GM19025 (cell line): Measurements from ENCODE around the gene SLC18A3.

ENCODE experiments used
- ATAC-seq: cut with Tn5 transposase; IDR thresholded peaks from one replicate; pipeline ENCODE4 v1.9.1; 2021; ENCODE audit warnings: mild to moderate bottlenecking, low read depth, moderate library complexity; ENCODE audit not compliant: unreplicated experiment

SLC18A3 gene

DNA sequence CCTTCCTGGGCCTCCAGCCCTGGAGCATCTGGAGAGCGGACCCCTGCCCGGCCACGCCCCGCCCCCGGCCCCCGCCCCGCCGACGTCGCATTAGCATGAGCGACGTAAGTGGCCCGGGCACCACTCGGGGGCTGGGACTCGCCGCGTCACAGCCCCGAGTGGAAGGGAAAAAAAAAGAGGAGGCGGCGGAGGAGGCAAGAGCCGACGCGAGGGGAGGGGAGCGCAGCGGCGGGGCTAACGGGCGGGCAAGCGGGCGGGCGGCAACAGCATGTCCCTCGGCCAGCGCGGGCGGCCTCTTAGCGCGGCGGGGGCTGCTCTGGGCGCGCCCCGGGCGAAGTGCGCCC lies at the start of gene SLC18A3:
Gene SLC18A3, plus strand, starts transcription at position 197 of the 344 bp plus-strand sequence. CDS start 431 bp downstream, outside the sequence.
- ATAC-seq, result no peak

DNA sequence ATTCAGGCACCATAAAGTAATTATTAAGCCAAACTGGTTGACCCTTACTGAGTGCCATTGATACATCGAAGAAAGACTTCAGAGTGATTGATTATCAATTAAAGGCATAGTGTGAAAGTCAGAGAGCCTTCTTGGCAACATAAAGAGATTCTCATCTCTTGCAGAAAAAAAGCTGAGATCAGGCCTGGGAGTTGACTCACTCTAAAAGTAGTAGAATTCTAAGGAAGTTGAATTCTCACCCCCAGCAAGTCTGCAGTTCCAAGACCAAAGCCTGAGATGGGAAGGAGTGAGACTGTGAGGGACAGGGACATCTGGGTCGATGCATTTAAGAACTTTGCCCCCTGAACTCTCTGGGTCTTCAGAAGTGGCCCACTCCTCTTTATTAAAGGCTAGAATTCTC lies 49.6 kb upstream of the SLC18A3 start:
- no peak for ATAC-seq

DNA sequence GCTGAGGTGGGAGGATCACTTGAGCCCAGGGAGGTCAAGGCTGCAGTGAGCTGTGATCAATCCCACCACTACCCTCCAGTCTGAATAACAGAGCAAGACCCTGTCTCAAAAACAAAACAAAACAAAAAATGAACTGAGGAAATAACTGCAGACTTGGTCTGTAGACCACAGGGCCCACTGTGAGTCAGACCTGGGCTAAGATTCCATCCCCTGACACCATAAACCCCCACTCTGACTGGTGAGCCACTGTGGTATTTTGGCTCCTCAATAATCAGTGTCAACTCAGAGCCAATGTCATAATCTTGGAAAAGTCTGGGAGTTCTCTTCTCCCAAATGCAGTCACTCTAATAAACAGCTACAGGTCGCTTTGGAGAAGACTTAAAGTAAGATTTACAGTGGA lies 47.2 kb upstream of the SLC18A3 start:
- no peak for ATAC-seq

DNA sequence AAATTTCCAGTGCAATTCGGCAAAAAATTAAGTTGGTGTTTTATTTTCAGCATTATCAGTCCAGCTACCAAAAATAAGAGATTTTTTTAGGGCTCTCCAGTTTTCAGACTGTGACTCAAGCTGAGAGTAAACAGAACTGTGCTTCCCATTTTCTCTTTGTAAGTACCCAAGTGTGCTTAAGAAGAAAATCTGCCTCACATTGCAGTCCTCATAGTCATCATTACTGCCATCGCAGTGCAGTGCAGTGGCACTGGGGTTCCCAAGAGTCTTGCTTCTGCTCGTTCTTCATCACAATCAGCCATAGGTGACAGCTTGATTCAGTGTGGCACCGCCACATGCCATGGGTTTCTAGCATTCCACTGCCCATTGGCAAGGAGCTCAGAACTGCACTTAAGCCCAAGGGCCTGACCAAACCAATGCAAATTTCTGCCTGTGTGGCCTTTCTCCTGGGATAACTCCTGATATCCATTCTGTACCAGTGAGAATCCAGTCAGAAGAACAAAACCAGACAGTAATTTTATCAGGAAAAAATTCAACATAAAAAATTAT lies 45.6 kb upstream of the SLC18A3 start:
- ATAC-seq, result no peak

DNA sequence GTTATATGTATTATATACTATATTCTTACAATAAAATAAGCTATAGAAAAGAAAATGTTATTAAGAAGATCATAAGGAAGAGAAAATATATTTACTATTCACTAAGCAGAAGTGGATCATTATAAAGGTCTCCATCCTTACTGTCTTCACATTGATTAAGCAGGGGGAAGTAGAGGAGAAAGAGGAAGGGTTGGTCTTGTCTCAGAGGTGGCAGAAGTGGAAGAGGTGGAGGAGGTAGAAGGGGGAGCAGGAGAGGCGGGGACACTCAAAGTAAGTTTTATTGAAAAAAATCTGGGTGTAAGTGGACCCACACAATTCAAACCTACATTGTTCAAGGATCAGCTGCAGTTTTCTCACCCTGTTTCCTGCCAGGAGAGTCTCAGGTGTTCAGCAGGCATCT lies 42.3 kb upstream of the SLC18A3 start:
- no peak for ATAC-seq

DNA sequence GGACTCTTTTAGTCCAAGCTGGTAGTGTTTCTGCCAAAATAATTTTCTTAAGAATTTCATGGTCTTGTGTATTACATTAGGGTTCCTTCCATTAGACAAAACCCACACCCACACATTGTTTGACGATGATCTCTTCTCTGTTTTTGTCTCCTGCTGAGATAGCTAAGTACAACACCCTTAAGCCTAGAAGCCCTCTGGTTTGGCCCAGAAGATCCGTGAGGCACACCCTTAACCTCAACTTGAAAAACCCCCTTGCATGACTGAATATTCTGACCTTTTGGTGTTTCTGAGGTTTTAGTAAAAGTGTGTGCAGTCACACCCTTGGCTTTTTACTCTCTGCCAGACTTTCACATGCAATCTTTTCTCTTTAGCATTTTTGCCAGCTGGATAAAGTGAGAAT lies 41.9 kb upstream of the SLC18A3 start:
- ATAC-seq, result no peak

DNA sequence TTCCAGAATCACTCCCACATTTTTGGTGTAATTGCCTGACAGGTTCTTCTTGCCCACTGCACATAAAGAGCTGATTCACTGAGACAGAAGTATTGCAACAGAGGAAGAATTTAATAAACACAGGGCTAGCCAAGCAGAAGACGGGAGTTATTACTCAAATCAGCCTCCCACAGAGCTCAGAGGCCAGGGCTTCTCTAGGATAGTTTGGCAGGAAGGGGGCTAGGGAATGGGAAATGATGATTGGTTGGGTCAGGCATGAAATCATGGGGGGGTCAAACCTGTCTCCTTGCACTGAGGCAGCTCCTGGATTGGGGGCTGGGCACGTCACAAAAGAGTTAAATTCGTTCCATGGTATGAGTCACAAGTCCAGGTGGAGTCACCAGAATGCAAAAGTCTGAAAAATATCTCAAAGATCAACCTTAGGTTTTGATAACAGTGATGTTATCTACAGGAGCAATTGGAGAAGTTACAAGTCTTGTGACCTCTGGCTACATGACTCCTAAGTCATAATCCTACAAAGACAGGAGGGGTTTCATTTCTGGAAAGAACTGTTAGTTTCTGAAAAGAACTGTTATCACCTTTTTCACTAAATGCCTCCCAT lies 41.0 kb upstream of the SLC18A3 start:
- no peak for ATAC-seq

DNA sequence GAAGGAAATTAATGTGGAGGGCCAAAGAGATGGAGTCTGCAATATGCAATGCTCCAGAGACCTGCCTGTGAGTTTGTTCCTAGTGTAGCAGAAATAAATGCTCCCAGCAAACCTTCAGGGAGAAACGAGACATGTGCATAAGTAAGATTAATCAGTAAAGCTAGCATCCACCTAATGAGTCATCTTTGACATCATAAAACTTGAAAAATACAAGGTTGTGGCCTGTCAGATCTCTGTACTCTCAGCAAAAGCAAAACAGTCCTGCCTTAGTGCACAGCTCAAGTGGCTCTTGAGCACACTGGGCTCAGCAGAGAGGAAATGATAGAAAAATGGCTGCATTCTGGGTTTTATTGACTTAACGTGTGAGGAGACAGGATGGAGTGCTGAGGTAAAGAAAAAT lies 38.7 kb upstream of the SLC18A3 start:
- no peak for ATAC-seq

DNA sequence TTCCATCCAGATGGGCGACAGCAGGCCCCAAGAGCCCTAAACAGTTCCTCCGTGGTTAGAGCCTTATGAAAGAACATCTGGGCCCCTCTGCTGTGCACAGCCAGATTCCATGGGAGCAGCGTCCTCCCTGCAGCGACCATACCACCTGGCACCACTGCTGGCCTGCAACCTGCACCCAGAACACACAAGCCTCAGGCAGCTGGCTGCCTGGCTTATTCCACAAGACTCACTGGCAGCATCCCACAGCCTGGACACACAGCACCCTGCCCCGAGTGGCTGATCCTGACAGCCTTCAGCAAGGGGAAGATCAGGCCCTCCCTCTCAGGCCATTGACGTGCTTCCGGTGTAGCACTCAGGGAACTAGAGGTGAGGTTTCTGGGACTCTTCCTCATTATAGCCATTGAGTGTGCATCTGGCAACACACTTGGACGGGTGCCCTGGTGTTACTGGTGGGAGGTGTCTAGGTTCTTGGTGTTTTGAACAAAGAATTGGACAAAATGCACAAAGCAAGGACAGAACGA lies 37.5 kb upstream of the SLC18A3 start:
- no peak for ATAC-seq

DNA sequence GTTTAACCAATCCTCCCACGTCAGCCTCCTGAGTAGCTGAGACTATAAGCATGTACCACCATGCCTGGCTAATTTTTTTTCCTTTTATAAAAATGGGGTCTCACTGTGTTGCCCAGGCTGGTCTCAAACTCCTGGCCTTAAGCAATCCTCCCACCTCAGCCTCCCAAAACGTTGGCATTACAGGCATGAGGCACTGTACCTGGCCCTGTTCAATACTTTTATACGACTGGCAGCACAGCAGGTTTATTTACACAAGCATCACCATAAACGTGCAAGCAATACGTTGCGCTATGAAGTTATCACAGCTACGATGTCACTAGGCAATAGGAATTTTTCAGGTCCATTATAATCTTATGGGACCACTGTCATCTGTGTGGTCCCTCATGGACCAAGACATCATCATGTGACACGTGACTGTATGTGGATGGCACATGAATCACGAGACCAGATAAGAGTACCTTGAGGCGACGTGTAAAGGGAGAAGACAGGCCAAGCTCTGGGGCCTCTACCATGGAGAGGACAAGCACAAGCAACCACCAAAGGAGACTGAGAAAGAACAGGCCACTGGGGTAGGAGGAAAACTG lies 34.5 kb upstream of the SLC18A3 start:
- no peak for ATAC-seq

DNA sequence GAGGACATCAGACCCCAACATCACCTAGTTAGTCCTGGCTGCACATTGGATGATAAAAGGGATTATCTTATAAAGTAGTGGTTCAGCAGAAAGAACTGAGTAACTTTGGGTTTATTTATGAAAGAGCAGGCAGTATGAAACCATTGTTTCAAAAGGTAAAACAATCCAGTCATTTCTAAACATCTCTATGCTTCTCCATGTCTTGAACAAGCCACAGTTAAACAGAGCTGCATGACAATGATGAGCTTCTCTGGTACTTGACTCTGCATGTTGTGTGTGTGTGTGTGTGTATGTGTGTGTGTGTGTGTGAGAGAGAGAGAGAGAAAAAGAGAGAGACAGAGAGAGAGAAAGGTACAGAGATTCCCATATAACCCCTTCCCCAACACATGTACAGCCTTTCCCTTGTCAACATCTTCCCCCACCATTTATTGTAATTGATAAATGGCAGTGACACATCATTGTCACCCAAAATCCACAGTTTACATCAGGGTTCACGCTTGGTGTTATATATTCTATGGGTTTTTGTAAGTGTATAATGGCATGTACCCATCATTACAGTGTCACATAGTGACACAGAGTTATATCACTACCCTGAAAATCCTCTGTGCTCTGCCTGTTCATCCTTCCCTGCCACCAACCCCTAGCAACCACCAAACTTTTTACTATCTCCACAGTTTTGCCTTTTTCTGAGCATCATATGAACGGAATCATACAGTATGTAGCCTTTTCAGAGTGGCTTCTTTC lies 32.8 kb upstream of the SLC18A3 start:
- no peak for ATAC-seq

DNA sequence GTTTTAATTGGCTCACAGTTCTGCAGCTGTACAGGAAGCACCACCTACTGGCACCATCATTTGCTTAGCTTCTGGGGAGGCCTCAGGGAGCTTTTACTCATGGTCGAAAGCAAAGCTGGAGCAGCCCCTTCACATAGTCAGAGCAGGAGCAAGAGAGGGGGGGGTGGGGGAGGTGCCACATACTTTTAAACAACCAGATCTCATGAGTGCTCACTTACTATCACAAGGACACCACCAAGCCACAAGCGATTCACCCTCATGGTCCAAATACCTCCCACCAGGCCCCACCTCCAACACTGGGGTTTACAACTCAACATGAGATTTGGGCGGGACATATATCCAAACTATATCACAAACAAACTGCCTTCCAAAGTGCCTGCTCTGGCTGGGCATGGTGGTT lies 31.7 kb upstream of the SLC18A3 start:
- ATAC-seq, result no peak

DNA sequence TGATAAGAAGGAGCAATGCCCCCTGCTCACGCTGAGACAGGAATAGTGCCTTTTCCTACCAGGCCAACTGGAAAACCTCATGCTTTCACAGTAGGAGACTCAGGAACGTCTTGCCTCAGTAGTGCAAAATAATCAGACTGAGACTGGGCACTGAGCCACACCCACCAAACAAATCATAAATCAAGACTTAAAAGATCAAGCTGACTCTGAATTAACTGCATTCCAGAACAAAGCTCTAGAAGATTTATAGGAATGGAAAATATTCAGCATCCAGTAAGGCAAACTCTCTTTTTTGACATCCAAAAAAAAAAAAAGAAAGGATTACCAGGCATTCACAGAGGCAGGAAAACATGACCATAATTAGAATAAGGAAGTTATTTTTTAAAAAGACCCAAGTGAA lies 30.5 kb upstream of the SLC18A3 start:
- no peak for ATAC-seq

DNA sequence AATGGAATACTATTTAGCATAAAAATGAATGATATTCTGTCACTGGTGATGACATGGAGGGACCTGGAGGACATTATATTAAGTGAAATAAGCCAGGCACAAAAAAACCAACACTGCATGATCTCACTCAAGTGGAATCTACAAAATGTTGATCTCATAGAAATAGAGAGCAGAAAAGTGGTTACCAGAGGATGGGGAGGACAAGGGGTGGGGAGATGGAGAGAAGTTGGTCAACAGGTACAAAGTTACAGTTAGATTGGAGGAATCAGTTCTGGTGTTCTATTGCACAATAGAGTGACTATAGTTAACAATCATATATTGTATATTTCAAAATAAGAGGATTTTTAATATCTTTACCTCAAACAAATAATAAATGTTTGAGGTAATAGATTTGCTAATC lies 24.7 kb upstream of the SLC18A3 start:
- ATAC-seq, result no peak

DNA sequence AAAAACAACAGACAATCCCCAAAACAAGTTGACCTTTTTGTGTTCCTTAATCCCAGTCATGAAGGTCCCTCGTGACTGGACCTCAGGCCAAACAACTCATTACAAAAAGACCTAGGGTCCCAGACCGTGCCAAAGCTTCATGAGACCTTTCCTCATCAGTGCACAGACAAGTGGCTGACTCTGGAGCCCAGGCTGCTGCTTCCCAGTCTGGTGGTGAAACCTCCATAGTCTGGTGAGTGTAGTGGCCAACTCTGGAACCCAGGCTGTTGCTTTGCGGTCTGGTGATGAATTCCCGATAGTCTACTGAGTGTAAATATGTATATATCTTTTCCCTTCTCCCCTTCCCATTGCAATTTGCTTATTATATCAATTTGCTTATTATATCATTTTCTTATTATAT lies 22.1 kb upstream of the SLC18A3 start:
- no peak for ATAC-seq

DNA sequence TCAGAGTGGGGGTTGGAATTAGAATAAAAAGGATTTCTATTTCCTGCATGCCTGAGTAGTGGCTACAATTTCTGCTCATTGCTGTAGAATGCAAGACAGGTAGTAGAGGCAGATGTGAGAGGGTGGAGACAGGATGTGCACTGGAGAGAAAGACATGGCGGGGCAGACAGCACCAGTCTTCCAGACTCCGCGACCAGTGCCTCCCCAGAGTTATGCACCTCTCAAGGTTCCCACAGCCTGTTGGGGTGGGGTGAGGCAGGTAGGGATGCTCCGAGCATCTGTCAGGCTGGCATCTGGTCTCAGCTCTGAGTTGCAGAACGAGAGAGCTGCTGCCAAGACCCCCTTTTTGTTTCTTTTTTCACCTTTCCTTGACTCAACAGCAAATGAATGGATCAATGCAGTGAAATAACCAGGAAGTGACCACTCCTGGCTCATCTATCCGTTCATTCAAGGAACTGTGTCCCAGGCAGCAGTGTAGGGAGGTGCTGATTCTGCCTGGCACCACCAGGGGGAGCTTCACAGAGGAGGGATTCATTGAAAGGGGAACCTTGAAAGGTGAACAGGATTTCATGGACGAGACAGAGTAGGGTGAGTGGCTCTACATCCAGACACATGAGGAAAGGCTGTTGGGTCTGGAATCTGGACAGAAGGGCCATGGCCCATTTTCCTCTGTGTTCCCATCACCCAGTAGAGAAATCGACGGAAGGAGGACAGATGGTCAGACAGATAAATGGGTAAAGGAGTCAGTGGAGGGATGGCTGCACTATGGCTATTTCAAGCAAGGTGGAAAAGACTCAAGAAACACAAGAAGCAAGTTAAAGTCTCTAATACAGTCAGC lies 17.2 kb upstream of the SLC18A3 start:
- ATAC-seq, result no peak

DNA sequence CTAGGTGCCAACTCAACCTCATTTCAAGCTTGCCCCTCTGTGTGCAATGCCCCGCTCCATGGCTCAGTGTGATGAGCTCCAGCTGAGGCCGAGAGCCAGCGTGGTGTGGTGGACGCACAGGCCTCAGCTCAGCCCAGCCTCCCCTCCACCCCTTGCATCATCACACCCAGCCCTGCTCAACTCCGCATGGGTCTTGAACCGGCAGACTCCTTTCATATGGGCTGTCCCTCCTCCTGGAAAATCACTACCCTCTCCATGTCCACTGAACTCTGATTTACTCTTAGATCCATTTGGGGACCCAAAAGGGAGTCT lies 16.6 kb upstream of the SLC18A3 start:
- ATAC-seq, result no peak

DNA sequence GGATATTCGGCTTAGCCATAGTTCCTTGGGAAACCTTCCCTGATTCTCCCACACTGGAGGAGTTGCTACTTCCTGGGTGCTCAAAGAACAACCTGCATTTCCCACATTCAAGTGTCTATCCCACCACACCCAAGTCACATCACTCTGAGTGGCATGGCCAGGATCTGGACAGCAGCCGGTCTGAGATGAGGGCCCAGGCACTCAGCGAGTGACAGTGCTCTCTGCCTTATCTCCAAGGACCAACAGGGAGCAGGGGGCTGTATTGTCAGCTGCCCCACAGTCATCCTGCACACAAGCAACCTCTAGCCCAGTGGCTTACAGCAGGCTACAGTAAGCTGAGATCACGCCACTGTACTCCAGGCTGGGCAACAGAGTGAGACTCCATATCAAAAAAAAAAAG lies 16.1 kb upstream of the SLC18A3 start:
- ATAC-seq, result no peak

DNA sequence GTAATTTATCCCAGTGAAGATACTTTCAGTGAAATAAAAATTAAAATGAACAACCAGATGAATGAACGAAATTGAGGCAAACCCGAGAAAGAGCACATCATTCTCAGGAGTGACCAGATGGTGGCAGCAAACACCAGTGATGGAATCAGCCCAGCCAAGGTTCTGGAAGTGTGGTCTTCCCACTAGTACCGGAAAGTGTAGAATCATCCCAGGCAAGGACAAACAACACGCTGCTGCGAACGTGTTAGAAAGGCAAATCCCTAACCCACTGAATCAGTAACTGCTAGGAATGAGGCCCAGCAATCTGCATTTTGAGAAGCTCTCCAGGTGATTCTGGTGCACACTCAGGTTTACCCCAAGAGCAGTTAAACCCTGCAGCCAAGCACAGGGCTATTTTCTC lies 15.5 kb upstream of the SLC18A3 start:
- no peak for ATAC-seq

DNA sequence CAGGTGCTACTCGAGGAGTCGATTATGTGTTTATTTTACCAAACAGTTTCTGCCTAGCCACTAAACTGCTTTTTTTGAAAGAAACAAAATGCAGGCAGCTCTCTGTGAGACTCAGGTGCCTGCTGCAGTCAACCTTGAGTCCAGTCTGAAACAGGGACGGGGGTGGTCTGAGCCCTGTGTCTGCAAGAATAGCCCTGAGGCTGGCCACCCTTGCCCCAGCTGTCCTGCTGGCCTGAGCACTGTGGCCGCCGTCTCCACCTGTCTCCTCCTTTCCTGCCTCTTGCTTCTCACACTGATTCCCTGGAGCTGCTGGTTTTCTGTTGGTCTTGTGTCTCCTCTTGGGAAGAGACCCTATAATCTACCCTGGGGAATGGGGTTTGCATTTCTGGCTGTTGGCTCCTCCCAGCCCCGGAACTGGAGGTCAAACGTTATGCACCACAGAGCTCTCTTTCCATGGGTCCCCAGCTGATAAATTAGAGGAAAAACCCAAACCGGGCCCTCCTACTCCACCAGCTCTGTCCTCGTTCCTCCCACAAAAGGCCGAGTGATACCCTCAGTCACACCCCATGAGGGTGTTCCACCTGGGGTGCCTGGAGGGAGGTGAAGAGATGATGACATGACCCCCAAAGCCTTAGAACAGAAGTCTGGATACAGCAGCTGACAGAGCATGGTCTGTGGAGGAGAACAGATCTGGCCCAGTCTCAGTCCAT lies 15.0 kb upstream of the SLC18A3 start:
- no peak for ATAC-seq
